ENCODE results near the gene NRG3.

NRG3 gene

DNA sequence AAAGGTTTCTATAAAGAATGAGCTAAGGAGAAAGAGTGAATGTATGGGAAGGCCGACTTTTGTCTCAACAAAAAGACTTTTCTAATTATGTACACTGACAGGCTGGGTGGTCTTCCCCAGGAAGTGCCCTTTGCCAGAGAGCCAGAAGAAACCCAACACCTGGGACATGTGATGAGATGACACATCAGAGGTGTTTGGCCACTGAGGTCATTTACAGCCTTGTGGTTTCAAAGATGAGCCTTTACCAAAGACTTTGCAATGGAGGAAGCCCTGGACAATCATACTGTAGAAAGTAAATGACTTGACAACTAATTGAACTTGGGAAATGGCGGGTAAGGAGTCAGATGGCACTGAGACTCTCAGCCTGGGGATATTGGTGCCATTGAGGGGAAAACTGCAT lies 3.4 kb upstream of the NRG3 start:
- TF ChIP-seq ZFP3 (CRISPR knock-in tag; IDR thresholded peaks at IDR 0.05) (no peak), ZFP30 (CRISPR knock-in tag; IDR thresholded peaks at IDR 0.05) (no peak), OSR1 (CRISPR knock-in tag; IDR thresholded peaks at IDR 0.05) (no peak), POU6F1 (CRISPR knock-in tag; IDR thresholded peaks at IDR 0.05; ENCODE audit: borderline replicate concordance, low read depth) (no peak), CREB5 (CRISPR knock-in tag; IDR thresholded peaks at IDR 0.05; ENCODE audit: low read depth) (no peak), CSDC2 (CRISPR knock-in tag; IDR thresholded peaks at IDR 0.05) (no peak), TOX (CRISPR knock-in tag; IDR thresholded peaks at IDR 0.05; ENCODE audit: borderline replicate concordance) (no peak), ZNF8 (CRISPR knock-in tag; IDR thresholded peaks at IDR 0.05) (no peak), PPARA (CRISPR knock-in tag; IDR thresholded peaks at IDR 0.05; ENCODE audit: borderline replicate concordance) (no peak), ZC3H10 (CRISPR knock-in tag; IDR thresholded peaks at IDR 0.05) (no peak), ARNTL (CRISPR knock-in tag; IDR thresholded peaks at IDR 0.05; ENCODE audit: borderline replicate concordance, low read depth) (no peak), GLIS3 (CRISPR knock-in tag; IDR thresholded peaks at IDR 0.05) (no peak), TSHZ2 (CRISPR knock-in tag; IDR thresholded peaks at IDR 0.05) (no peak), RARB (CRISPR knock-in tag; IDR thresholded peaks at IDR 0.05) (no peak), BACH2 (CRISPR knock-in tag; IDR thresholded peaks at IDR 0.05; ENCODE audit: borderline replicate concordance) (no peak), ISL1 (CRISPR knock-in tag; IDR thresholded peaks at IDR 0.05) (no peak), SNAI2 (CRISPR knock-in tag; IDR thresholded peaks at IDR 0.05) (no peak)
- no peak for ATAC-seq

DNA sequence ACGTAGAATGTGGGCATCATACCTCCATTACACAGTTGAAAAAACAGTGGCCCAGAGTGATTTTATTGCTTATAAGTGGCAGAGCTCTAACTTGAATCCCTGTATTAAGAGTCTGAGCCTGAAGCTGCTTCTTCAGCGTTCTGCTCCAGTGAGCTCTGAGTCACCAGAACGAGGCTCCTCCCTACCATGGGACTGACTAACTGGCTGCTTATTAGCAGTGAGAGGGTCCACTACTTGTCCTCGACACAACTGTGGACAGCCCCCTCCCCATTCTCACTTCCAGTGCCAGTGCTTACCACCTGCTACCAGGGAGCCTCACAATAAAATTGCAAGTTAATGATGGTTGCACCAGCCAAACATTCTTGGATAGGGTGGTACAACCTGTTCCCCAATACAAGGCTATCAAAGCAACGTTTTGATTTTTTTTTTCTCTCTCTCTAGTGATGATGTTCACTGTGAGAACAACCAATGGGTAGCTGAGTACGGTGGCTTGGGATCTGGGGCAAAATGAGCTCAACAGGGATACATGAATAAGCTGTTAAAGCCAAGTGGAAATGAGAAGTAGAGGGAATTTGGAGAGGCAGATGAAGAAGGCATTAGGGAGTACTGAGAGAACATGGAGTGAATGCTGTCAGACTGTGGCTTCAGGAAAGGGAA lies 2.7 kb upstream of the NRG3 start:
- no peak for TF ChIP-seq ZNF8 (CRISPR knock-in tag; IDR thresholded peaks at IDR 0.05)
- no peak for TF ChIP-seq GLIS3 (CRISPR knock-in tag; IDR thresholded peaks at IDR 0.05)
- TF ChIP-seq ZNF565 (CRISPR knock-in tag; conservative IDR thresholded peaks at IDR 0.05; ENCODE audit: low read depth): no peak
- TF ChIP-seq PPARA (CRISPR knock-in tag; IDR thresholded peaks at IDR 0.05; ENCODE audit: borderline replicate concordance): no peak
- no peak for TF ChIP-seq TSHZ2 (CRISPR knock-in tag; IDR thresholded peaks at IDR 0.05)
- TF ChIP-seq CSDC2 (CRISPR knock-in tag; IDR thresholded peaks at IDR 0.05): no peak
- no peak for TF ChIP-seq ZFP30 (CRISPR knock-in tag; IDR thresholded peaks at IDR 0.05)
- TF ChIP-seq SNAI2 (CRISPR knock-in tag; IDR thresholded peaks at IDR 0.05): no peak
- TF ChIP-seq ZC3H10 (CRISPR knock-in tag; IDR thresholded peaks at IDR 0.05): no peak
- TF ChIP-seq TOX (CRISPR knock-in tag; IDR thresholded peaks at IDR 0.05; ENCODE audit: borderline replicate concordance): no peak
- TF ChIP-seq ESRRG (CRISPR knock-in tag; IDR thresholded peaks at IDR 0.05): no peak
- no peak for TF ChIP-seq ZNF70 (CRISPR knock-in tag; IDR thresholded peaks at IDR 0.05)
- no peak for TF ChIP-seq ISL1 (CRISPR knock-in tag; IDR thresholded peaks at IDR 0.05)
- TF ChIP-seq CREB5 (CRISPR knock-in tag; IDR thresholded peaks at IDR 0.05; ENCODE audit: low read depth): no peak
- no peak for ATAC-seq
